Hematopoietic multipotent progenitor cell treated with erythropoietin and hydrocortisone succinate and interleukin-3 and kit ligand, for 15 days (in vitro differentiated cells): ENCODE data around the gene ZXDC.

ENCODE experiments used
- DNase-seq: peaks from one replicate; pipeline ENCODE4 v3.0.0-alpha.2; 2015; ENCODE audit warnings: low spot score

The ZXDC gene

GRCh38 chr3:126452213-126452612 is 23.5 kb downstream of the ZXDC start:
- no peak for DNase-seq

- DNase-seq, result no peak
Observed at GRCh38 chr3:126451511-126451910, 24.2 kb downstream of the ZXDC start.

- DNase-seq, result no peak
Observed at GRCh38 chr3:126450744-126451143, 24.9 kb downstream of the ZXDC start.

- no peak for DNase-seq
Observed at GRCh38 chr3:126450219-126450618, 25.5 kb downstream of the ZXDC start.

- no peak for DNase-seq
Observed at GRCh38 chr3:126449621-126450051, 26.1 kb downstream of the ZXDC start.

GRCh38 chr3:126448893-126449180 is 26.9 kb downstream of the ZXDC start:
- no peak for DNase-seq

- no peak for DNase-seq
Observed at GRCh38 chr3:126448136-126448892, 27.4 kb downstream of the ZXDC start.

- DNase-seq, result no peak
Observed at GRCh38 chr3:126447456-126448106, 28.1 kb downstream of the ZXDC start.

GRCh38 chr3:126446791-126447190 is 28.9 kb downstream of the ZXDC start:
- no peak for DNase-seq

GRCh38 chr3:126446301-126446700 is 29.4 kb downstream of the ZXDC start:
- DNase-seq, result no peak

GRCh38 chr3:126445506-126445905 is 30.2 kb downstream of the ZXDC start:
- DNase-seq, result no peak

GRCh38 chr3:126442856-126443242 is 32.8 kb downstream of the ZXDC start:
- DNase-seq, result no peak

GRCh38 chr3:126442094-126442855 is 33.4 kb downstream of the ZXDC start:
- no peak for DNase-seq

- no peak for DNase-seq
Observed at GRCh38 chr3:126441256-126441880, 34.3 kb downstream of the ZXDC start.

GRCh38 chr3:126440709-126440995 is 35.0 kb downstream of the ZXDC start:
- DNase-seq, result no peak

GRCh38 chr3:126439968-126440708 is 35.6 kb downstream of the ZXDC start:
- DNase-seq, result no peak

- no peak for DNase-seq
Observed at GRCh38 chr3:126439346-126439967, 36.2 kb downstream of the ZXDC start.

- no peak for DNase-seq
Observed at GRCh38 chr3:126438746-126439145, 36.9 kb downstream of the ZXDC start.

GRCh38 chr3:126438186-126438585 is 37.5 kb downstream of the ZXDC start:
- no peak for DNase-seq

- no peak for DNase-seq
Observed at GRCh38 chr3:126436826-126437717, 38.6 kb downstream of the ZXDC start.
